GM12874 (cell line): ENCODE measurements around the gene RAMACL.

ENCODE experiments used
- CTCF ChIP-seq: IDR thresholded peaks from 2 replicates; pipeline ENCODE4 v1.5.1; 2011; ENCODE audit warnings: low read depth, mild to moderate bottlenecking, control low read depth, low read length, moderate library complexity; ENCODE audit not compliant: insufficient read depth

Gene RAMACL

DNA sequence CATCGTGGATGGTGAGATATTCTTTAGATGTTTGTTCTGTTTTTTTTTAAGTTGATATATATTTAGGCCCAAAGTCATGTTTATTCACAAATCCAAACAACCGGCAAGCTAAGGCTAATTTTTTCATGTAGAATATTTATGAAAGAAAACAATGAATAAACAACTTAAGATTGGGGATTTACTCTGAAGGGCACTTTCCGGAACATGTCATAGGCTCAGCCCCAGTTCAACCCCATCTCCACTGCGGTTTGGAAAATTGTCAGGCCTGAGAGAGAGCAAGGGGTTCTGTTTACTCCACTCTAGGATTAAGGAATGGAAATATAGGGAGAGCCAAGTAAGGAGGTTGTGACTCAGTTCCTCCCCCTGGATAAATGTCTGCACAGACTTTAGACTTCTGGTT, 22.3 kb upstream of the RAMACL start:
- TF ChIP-seq CTCF, result no peak

DNA sequence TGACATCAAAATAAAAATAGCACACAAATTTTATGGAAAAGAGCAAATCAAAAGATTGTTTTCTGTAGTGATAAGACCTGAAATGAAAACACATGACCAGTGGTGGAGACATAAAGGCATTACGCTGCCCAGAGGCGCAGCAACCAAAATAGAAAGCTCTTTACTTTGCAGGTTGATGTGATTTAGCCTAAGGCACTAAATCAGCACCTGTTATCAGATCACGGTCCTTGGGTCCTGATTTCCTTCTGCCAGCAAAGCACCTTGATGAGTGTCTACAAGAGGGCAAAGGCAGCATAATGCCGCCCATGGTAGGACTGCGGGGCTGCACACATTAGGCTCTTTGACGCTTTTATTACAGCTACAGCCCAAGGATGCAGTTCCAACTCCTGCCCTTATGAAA, 19.3 kb upstream of the RAMACL start:
- TF ChIP-seq CTCF, result no peak

- no peak for TF ChIP-seq CTCF
Observed at GRCh38 chr6:166604911-166605310, 18.4 kb upstream of the RAMACL start.

DNA sequence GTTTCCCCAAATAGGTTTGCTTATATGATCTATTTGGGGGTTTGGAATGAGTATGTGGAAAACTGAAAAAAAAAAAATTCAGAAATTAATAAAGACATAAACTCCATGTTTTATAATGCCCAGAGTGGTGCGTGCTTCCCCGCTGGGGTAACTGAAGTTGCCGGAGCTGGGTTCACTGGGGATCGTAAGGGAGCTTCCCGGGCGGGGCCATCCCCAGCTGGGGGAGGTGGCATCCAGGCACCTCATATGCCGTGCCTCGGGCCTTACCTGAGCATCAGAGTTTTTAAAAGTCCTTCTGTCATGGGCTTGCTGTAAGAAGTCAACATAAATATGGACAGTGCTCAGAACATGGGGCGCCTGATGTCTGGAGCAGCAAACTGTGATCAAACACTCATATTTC, 17.9 kb upstream of the RAMACL start:
- no peak for TF ChIP-seq CTCF

DNA sequence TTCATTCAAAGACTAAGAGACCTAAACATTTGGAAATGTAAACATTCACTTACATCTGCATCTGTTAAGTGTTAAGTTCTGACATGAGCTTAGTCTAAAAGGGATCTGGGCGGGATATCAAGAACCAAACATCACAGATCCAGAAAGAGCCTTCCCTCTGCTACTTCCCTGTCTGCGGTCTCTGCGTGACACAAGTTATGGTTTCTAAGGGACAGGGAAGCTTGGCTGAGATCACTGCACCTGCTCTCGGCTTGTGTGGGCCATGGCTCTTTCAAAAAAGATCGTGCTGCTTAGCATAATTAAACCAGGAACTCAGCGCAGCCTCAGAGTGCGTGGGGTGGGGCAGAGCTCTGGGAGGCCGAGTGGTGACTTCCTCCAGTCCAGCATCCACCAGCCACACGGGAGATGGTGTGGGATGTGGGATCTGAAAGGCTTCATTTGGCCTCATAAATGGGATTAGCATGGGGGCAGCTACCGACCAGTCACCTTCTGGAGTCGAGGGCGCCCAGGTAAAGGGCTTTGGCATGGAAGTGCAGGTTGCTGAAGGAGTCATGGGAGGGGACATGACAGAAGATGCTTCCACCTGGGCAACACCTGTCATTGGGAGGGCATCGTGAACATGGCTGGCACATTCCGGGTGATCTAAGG, 16.7 kb upstream of the RAMACL start:
- TF ChIP-seq CTCF, result no peak

GRCh38 chr6:166601956-166602355, 15.5 kb upstream of the RAMACL start:
- no peak for TF ChIP-seq CTCF

- no peak for TF ChIP-seq CTCF
Observed at GRCh38 chr6:166600931-166601330, 14.5 kb upstream of the RAMACL start.
